CMK (cell line): ENCODE measurements around the gene IL1F10.

Experiments
- DNase-seq: peaks from one replicate; pipeline ENCODE4 v3.0.0-alpha.2; 2010; ENCODE audit warnings: low read depth

The IL1F10 gene

GRCh38 chr2:113112871-113113270, 45.1 kb downstream of the IL1F10 start:
- DNase-seq = no peak

GRCh38 chr2:113113807-113114206, 46.0 kb downstream of the IL1F10 start:
- no peak for DNase-seq

GRCh38 chr2:113114224-113114945, 46.6 kb downstream of the IL1F10 start:
- DNase-seq = no peak

GRCh38 chr2:113114996-113115395, 47.2 kb downstream of the IL1F10 start:
- no peak for DNase-seq

DNA sequence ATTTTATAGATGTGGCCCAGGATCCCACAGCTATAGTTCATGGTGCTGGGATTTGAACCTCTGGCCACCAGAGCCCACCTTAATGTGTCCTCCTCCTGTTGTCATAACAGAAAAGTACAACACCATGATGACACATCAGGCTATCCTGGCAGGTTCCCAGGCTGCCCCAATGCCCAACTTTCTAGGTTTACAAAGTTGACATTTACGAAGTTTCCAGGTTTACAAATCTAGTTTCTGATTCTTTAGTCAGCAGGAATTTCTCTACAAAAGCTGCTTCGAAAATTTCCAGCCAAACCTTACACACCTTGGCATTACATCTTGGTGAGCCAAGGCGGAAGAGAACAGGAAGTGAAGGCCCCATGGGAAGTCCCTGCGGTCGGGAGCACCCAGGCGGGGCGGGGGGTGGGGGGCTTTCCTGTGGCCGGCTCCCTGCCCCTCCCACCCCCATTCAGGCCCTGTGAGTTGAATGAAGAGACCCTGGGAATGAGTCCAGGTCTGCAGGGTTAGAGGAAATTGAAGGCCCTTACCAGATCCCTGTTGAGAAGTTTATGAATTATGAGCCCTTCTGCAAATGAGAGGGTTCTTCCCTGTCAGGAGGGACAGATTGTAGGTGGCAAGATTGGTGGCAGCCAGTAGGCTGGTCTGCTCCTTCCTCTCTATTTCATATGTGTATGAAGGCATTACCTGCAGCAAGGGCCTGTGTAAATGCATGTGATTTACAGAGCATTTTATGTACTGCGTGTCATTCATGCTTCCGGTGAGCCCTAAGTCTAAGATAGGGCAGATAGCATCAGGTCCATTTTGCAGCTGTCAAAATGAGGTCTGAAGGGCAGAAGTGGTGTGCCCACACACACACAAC, 48.6 kb downstream of the IL1F10 start:
- no peak for DNase-seq

DNA sequence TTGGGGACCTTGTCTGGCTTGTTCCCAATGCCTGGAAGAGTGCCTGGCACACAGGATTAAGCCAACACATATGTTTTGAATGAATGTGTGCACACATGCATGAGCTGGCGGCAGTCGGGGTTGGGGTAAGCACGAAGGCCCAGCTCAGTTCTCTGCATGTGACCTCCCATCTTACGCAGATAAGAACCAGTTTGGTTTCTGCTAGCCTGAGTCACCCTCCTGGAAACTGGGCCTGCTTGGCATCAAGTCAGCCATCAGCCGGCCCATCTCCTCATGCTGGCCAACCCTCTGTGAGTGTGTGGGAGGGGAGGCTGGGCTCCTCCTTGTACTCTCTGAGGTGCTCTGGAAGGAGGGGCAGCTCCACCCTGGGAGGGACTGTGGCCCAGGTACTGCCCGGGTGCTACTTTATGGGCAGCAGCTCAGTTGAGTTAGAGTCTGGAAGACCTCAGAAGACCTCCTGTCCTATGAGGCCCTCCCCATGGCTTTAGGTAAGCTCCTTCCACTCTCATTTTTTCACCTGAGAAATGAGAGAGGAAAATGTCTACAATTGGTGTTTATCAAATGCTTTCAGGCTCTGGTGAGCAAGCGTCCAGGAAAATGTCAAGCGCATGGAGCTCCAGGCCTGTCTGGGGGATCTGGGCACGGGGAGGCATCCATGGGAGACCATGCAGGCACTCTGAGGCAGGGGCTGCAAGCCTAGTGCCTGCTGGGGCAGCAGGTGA, 49.9 kb downstream of the IL1F10 start:
- DNase-seq = no peak

DNA sequence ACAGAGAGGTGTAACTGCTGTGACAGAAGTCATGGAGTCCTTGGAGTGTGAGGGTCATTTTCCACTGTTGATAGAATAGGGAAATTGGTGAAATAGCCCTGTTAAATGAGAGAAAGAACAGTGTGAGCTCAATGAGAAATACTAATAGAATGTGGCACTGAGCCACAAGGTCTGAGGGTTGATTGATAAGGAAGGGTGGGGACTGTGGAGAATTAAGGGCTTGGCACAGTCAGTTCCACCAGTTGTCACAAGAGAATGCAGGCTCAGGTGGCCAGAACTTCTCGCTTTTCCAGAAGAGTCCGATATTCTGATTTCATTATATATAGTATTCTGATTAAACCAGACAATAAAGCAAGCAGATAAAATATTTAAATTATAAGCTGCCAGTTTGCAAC, 50.5 kb downstream of the IL1F10 start:
- DNase-seq = no peak

- no peak for DNase-seq
These were observed 51.3 kb downstream of the IL1F10 start for GRCh38 chr2:113119111-113119510.

- no peak for DNase-seq
These were observed 53.1 kb downstream of the IL1F10 start for GRCh38 chr2:113120861-113121260.

- DNase-seq = no peak
These were observed 54.6 kb downstream of the IL1F10 start for GRCh38 chr2:113122364-113122763.

DNA sequence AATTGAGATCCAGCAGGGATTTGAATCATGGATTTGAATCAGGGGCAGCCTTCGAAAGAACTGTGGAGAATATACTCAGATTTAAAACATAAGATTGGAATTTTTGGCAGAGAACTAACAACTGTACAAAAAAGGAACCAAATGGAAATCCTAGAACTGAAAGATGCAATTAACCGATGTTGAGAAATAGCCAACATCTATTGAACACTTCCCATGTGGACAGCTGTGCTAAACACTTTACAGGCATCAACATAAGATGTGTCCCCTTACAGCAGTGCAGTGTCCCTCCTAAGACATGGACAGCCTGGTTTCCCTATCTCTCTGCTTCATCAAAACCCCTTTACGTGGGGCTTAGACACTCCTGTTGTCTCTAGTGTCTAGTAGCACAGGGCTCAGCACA, 56.0 kb downstream of the IL1F10 start:
- no peak for DNase-seq

DNA sequence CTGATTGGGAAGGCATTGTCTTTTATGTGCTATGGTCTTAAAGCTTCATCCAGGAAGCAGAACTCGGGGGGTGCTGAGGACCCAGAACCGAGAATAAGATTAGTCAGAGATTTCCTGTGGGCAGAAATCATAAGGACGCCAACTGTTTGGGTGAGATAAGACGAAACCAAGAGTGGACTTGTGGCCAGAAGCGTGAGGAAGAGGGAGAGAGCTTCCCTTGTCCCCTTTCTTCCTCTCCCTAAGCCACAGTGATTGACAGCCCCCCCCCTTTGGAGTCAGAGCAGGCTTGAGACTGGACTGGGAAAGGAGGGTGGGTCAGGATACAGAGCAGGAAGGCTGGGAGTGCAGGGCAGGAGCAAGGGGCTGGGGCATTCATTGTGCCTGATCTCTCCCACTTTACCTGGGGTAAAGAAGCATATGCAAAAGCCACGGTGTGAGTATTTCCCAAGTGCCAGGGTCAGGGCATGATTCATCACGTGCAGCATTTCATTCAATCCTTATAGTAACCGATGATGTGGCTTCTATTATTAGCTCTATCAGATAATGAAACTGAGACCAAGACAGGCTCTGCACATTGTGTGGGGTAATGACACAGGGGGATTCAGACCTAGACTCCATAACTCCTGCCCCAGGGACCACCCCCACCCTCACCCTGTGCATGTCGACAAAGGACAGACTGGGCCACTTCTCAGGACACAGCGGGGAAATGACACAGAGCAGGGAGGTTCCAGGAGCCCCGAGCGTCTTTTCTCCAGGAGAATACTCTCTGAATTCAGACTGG, 56.6 kb downstream of the IL1F10 start:
- DNase-seq = peak; percentile 60
